GM18511 (cell line): ENCODE data around the gene KANK4.

Experiments
- ATAC-seq: cut with Tn5 transposase; IDR thresholded peaks from one replicate; pipeline ENCODE4 v1.9.1; 2021; ENCODE audit warnings: mild to moderate bottlenecking, moderate library complexity; ENCODE audit not compliant: unreplicated experiment

The KANK4 gene

GRCh38 chr1:62213075-62213914, 105.9 kb downstream of the KANK4 start:
- ATAC-seq, result no peak

GRCh38 chr1:62212411-62212810, 106.8 kb downstream of the KANK4 start:
- ATAC-seq, result no peak

GRCh38 chr1:62210960-62211359, 108.3 kb downstream of the KANK4 start:
- ATAC-seq, result no peak

GRCh38 chr1:62209931-62210595, 109.2 kb downstream of the KANK4 start:
- no peak for ATAC-seq

GRCh38 chr1:62208970-62209369, 110.3 kb downstream of the KANK4 start:
- no peak for ATAC-seq

GRCh38 chr1:62208087-62208486, 111.1 kb downstream of the KANK4 start:
- no peak for ATAC-seq

DNA sequence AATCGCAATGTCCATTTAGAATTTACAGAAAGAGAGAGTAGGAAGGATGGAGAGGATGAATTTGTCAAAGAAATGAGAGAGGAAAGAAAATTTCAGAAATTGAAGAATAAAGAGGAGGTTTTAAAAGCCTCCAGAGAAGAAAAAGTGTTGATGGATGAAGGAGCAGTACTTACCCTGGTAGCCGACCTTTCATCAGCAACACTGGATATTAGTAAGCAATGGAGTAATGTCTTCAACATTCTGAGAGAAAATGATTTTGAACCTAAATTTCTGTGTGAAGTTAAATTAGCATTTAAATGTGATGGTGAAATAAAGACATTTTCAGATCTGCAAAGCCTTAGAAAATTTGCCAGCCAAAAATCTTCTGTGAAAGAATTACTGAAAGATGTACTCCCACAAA, 112.0 kb downstream of the KANK4 start:
- no peak for ATAC-seq

DNA sequence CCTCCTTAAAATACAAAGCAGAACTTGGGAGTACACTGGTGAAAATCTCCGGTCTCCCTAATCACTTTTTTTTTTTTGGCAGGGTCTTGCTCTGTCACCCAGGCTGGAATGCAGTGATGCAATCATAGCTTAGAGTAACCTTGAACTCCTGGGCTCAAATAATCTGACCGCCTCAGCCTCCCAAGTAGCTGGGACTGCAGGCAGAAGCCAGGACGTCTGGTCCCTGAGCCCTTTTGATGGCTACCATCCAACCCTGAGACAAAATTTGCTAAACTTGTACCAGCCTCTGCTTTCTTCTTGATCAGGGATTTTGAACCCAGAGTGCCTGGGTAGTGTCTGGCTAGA, 120.5 kb downstream of the KANK4 start:
- ATAC-seq, result no peak

DNA sequence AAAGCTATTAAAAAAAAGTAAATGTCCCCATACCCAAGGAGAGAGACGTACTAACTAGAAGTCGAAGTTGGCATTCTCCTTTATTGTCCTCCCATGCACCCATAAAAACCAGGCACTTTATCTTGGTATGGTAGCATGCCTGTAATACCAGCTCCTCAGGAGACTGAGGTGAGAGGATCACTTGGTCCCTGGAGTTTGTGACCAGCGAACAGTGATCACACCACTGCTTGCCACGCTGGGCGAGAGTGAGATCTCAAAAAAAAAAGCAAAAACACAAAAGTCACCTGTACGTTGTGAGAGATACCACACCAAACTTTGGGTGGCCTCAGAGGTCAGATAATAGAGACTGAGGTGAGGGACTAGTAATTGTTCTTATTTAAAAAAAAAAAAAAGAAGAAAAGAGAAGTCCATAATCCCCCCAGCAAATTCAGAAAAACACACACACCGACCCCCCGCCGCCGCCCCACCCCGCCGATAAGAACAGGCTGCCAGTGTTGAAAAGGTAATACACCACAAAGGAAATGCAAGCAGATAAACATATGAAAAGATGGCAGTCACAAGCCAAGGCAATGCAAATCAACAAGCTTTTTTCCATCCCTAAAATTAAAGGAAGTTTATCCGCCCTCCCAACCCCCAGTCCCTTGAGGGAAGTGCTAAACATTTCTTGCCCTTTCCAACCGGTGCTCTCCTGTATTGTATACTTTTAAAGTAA, 121.0 kb downstream of the KANK4 start:
- ATAC-seq, result no peak

DNA sequence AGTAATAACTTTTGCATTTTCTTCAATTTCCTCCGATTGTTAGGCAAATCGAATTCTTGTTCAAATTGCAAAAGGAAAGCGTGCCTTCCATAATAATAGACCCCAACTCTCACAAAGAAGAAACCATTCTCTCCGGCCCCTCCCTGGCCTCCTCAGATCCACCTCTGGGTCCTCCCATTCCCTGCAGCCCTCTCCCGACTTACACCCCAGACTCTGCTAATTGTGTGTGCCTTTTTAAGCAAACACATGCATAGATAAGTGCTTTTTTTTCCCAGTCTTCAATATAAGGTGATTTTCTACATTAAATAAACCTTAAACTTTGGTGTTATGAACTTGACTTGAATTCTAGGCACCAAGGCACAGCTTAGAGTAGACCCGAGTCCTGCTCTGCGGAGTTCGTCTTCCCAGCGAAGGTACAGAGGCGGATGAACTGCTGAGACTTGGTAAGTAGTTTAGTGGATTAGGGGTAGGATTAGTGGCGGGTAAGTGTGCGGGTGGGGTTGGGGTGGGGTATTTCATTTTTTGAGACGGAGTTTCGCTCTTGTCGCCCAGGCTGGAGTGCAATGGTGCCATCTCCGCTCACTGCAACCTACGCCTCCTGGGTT, 123.0 kb downstream of the KANK4 start:
- no peak for ATAC-seq

DNA sequence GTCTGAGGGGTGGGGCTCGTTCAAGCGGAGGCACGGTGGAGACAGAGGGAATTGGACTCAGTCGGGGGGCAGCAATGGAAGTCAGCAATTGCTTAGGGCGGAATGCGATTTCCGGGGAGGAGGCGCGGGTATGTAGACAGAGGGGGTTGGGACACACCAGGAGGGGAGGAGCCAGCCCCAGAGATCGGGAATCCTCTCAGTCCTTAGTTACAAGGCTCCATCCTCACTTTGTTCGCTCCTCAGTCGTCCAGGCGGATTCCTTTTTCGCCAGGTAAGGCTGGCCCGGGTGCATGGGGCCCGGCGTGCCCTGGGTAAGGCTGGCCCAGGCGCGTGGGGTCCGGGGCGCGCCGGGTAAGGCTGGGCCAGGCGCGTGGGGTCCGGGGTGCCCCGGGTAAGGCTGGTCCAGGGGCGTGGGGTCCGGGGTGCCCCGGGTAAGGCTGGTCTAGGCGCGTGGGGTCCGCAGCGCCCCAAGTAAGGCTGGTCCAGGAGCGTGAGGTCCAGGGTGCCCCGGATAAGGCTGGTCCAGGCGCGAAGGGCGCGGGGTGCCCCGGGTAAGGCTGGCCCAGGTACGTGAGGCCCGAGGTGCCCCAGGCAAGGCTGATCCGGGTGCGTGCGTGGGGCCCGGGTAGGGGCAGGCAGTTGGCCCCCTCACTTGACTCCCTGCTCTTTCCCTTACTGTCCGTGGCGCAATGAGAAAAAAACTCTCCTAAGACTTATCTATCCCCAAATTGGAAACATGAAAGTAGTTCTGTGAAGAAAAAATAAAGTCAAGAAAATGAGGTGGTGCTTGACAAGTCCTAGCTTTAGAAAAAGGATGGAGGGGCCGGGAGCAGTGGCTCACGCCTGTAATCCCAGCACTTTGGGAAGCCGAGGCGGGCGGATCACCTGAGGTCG, 124.3 kb downstream of the KANK4 start, which contains the start of gene L1TD1:
Gene L1TD1 (plus strand): TSS at position 199 of the 894 bp plus-strand sequence. CDS start 11,780 bp downstream, outside the sequence.
- no peak for ATAC-seq

DNA sequence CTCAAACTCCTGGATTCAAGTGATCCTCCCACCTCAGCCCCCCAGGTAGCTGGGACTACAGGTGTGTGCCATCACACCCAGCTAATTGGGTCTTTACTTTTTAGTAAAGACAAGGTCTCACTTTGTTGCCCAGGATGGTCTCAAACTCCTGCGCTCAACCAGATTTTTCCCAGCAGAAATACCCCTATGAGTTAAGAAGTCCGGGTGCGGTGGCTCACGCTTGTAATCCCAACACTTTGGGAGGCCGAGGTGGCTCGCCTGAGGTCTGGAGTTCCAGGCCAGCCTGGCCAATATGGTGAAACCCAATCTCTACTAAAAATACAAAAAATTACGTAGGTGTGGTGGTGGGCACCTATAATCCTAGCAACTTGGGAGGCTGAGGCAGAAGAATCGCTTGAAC, 131.1 kb downstream of the KANK4 start:
- no peak for ATAC-seq

- ATAC-seq, result no peak
Observed at GRCh38 chr1:62187548-62187947, 131.7 kb downstream of the KANK4 start.
